Effector memory CD8-positive, alpha-beta T cell (primary cell): ENCODE results near the gene AGPAT1.

Source experiments
- ATAC-seq: fragments of 150-1000 bp; cut with Tn5 transposase; replicated peaks from 2 replicates; pipeline ENCODE4 v1.10.0; 2021; ENCODE audit warnings: mild to moderate bottlenecking, moderate library complexity
- DNase-seq, 3 experiments: peaks; one replicate each; pipeline ENCODE4 v3.0.0; 2021
- H3K27ac Mint-ChIP-seq, 2 donors: one replicate each; pipeline ENCODE4 v1.8.0; 2022; ENCODE audit warnings: mild to moderate bottlenecking in 2 of 2, mixed read lengths in 2 of 2, moderate library complexity in 2 of 2
- H3K27me3 Mint-ChIP-seq, 2 donors: one replicate each; pipeline ENCODE4 v1.8.0; 2022; ENCODE audit warnings: mixed read lengths in 2 of 2
- H3K36me3 Mint-ChIP-seq: one replicate; pipeline ENCODE4 v1.8.0; 2022; ENCODE audit warnings: mild to moderate bottlenecking, moderate library complexity, mixed read lengths; ENCODE audit not compliant: insufficient read depth
- H3K4me1 Mint-ChIP-seq, 2 donors: one replicate each; pipeline ENCODE4 v1.8.0; 2022; ENCODE audit warnings: low read depth in 2 of 2, mixed read lengths in 2 of 2
- H3K4me3 Mint-ChIP-seq, 2 donors: one replicate each; pipeline ENCODE4 v1.8.0; 2022; ENCODE audit warnings: mild to moderate bottlenecking in 2 of 2, mixed read lengths in 2 of 2, moderate library complexity in 2 of 2
- H3K9me3 Mint-ChIP-seq, 2 donors: one replicate each; pipeline ENCODE4 v1.8.0; 2022; ENCODE audit warnings: mixed read lengths in 2 of 2

The AGPAT1 gene

GRCh38 chr6:32131439-32131948 is 44.4 kb downstream of the AGPAT1 start:
- no peak for ATAC-seq

DNA sequence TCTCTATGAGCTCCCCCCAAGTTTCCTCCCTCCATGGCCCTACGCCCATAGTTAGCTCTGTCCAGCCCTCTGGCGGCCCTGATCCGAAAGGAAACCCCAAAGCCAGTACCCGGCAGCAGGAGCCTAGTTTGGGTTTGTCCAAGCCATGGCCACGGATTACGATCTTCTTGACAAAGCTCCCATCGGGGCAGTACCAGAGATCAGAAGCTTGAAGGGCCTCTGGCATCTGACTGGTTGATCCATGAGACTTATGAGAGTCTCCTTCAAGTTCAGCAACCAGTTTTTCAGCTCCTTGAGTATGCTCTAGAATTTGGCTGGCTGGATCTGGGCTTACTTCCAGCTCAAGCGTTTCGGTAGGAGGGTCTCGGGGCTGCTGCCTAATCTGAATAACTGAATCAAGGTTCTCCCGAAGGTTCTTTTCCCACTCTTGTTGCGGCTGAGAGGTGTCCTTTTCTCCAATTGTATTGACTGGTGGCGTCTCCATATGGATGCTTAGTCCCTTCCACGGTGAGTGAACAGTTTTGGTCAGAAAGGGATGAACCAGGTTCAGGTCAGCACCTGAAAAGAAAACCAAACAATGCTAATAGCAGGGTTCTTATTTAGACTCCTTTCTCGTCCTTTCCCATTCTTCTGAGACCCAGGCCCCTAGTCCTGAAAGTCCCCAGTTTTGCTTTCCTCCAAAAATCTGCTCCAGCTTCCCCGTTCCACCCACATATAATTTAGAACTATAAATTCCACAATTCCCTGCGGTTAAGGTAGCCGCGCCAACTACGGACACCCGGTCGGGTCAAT is 46.4 kb downstream of the AGPAT1 start:
- Mint-ChIP-seq H3K36me3 (peaks cover 36% of the 10 kb centered on the region), H3K27ac (peak overlapping the region; percentile 96 to 99), H3K4me1 (peaks cover 31 to 34% of the 10 kb centered on the region in 2 donors), H3K4me3 (peak overlapping the region; percentile 97 to 100), H3K27me3 (peaks cover 0 to 6% of the 10 kb centered on the region in 2 donors), H3K9me3 (no peaks in the 10 kb centered on the region)
- ATAC-seq (no peak), DNase-seq (no peak)

More at GRCh38 chr6:32131439-32131948, 44.4 kb downstream of the AGPAT1 start:
- H3K9me3 Mint-ChIP-seq = no peaks in the 10 kb centered on the region
- peaks cover 26 to 28% of the 10 kb centered on the region in 2 donors for H3K4me1 Mint-ChIP-seq
- peaks cover 25% of the 10 kb centered on the region for H3K36me3 Mint-ChIP-seq
- H3K27me3 Mint-ChIP-seq = peaks cover 0 to 6% of the 10 kb centered on the region in 2 donors
- no peak for DNase-seq
- peak overlapping the region; percentile 8 to 22 for H3K4me3 Mint-ChIP-seq
- H3K27ac Mint-ChIP-seq = no peak overlapping the region

GRCh38 chr6:32128751-32129296 is 47.1 kb downstream of the AGPAT1 start:
- Mint-ChIP-seq H3K4me3 (peak overlapping the region; percentile 97 to 100), H3K27me3 (peaks cover 0 to 3% of the 10 kb centered on the region in 2 donors), H3K36me3 (peaks cover 42% of the 10 kb centered on the region), H3K27ac (peak overlapping the region; percentile 96 to 99), H3K4me1 (peaks cover 33 to 40% of the 10 kb centered on the region in 2 donors), H3K9me3 (no peaks in the 10 kb centered on the region)
- no peak for ATAC-seq
- DNase-seq = no peak

DNA sequence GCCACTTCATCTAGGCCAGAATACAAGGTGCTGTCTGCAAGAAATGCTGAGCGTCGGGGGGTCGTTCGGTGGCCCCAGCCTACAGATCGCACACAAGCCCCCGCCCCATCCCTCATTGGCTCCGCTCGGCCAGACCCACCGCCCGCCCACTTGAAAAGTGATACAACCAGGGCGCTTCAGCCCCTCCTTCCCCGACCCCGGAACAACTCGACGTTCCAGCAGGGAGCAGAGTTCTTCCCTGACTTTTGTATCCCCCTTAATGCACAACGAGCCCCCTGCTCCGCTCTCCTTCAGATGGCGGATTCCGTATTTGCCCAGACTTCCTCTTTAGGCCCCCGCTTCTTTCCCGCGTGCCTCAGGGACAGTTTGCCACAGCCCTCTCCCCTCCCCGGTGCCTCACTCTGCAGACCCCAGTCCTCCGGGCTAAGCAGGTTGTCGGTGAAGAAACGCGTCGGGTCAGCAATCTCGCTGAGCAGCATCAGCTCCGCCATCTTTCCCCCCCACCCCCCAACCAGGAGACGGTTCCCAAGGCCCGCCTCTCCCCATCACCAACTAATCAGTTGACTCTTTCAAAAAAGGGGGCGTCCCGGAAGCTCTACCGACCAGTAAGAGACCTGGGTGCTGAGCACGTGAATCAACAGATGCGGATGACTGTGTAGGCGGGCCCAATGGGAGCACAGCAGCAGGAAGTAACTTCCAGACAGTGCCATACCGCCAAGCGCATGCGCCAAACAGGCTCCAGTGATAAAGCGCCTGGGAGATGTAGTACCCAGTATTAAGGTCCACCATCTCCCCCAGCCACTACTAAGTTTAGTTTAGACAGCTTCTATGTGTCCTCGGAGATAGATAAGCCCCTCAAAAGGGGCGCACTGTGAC is 47.9 kb downstream of the AGPAT1 start, which contains the start of gene ATF6B:
Gene ATF6B (minus strand): TSS at position 530 of the 876 bp plus-strand sequence. CDS start 39 bp downstream, at position 491.
- ATAC-seq = peak; percentile 95
- H3K4me1 Mint-ChIP-seq = peaks cover 35 to 46% of the 10 kb centered on the region in 2 donors
- peak; percentile 91 to 95 (median 94) for DNase-seq
- peaks cover 51% of the 10 kb centered on the region for H3K36me3 Mint-ChIP-seq
- H3K27ac Mint-ChIP-seq = peak within 1 kb of the TSS; percentile 96 to 99
- H3K27me3 Mint-ChIP-seq = no peaks in the 10 kb centered on the region
- peak within 1 kb of the TSS; percentile 97 to 100 for H3K4me3 Mint-ChIP-seq
- H3K9me3 Mint-ChIP-seq = no peaks in the 10 kb centered on the region

GRCh38 chr6:32127409-32127716 is 48.5 kb downstream of the AGPAT1 start:
- Mint-ChIP-seq H3K36me3 (peaks cover 57% of the 10 kb centered on the region), H3K4me3 (peak overlapping the region; percentile 97 to 100), H3K9me3 (no peaks in the 10 kb centered on the region), H3K27me3 (no peaks in the 10 kb centered on the region), H3K4me1 (peaks cover 35 to 46% of the 10 kb centered on the region in 2 donors), H3K27ac (peak overlapping the region; percentile 96 to 99)
- DNase-seq (no peak), ATAC-seq (no peak)

DNA sequence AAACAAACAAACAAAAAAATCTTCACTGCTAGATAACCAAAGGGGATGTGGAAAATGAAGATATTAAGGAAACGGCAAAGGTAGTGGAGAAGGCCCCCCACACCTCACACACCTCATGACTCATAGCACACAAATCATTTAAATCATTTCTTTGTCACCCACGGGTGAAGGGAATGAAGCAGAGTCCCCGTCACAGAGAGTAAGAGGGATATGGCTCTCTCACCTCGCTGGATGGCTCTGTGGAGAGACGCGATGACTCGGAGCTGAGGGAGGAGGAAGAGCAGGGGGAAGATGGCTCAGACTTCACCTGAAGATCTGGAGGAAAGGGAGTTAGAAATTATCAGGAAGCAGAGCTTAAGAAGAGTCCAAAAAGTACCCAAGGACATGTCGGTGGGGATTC is 49.0 kb downstream of the AGPAT1 start:
- Mint-ChIP-seq H3K27me3 (no peaks in the 10 kb centered on the region), H3K4me1 (peaks cover 38 to 46% of the 10 kb centered on the region in 2 donors), H3K9me3 (no peaks in the 10 kb centered on the region), H3K4me3 (peak overlapping the region; percentile 97 to 100), H3K36me3 (peaks cover 61% of the 10 kb centered on the region), H3K27ac (peak overlapping the region; percentile 96 to 99)
- ATAC-seq = no peak
- no peak for DNase-seq

GRCh38 chr6:32123681-32124080 is 52.2 kb downstream of the AGPAT1 start:
- H3K36me3 Mint-ChIP-seq = peaks cover 85% of the 10 kb centered on the region
- H3K27ac Mint-ChIP-seq = peak overlapping the region in 1 of 2 donors; percentile 35
- ATAC-seq (no peak), DNase-seq (no peak)
- H3K4me3 Mint-ChIP-seq = no peak overlapping the region
- no peaks in the 10 kb centered on the region for H3K9me3 Mint-ChIP-seq
- H3K27me3 Mint-ChIP-seq = no peaks in the 10 kb centered on the region
- peaks cover 37 to 45% of the 10 kb centered on the region in 2 donors for H3K4me1 Mint-ChIP-seq

GRCh38 chr6:32120573-32121059 is 55.3 kb downstream of the AGPAT1 start:
- Mint-ChIP-seq H3K36me3 (peaks cover 81% of the 10 kb centered on the region), H3K4me3 (no peak overlapping the region), H3K9me3 (no peaks in the 10 kb centered on the region), H3K27ac (peak overlapping the region in 1 of 2 donors; percentile 91), H3K27me3 (no peaks in the 10 kb centered on the region), H3K4me1 (peaks cover 17 to 26% of the 10 kb centered on the region in 2 donors)
- ATAC-seq (no peak), DNase-seq (no peak)

DNA sequence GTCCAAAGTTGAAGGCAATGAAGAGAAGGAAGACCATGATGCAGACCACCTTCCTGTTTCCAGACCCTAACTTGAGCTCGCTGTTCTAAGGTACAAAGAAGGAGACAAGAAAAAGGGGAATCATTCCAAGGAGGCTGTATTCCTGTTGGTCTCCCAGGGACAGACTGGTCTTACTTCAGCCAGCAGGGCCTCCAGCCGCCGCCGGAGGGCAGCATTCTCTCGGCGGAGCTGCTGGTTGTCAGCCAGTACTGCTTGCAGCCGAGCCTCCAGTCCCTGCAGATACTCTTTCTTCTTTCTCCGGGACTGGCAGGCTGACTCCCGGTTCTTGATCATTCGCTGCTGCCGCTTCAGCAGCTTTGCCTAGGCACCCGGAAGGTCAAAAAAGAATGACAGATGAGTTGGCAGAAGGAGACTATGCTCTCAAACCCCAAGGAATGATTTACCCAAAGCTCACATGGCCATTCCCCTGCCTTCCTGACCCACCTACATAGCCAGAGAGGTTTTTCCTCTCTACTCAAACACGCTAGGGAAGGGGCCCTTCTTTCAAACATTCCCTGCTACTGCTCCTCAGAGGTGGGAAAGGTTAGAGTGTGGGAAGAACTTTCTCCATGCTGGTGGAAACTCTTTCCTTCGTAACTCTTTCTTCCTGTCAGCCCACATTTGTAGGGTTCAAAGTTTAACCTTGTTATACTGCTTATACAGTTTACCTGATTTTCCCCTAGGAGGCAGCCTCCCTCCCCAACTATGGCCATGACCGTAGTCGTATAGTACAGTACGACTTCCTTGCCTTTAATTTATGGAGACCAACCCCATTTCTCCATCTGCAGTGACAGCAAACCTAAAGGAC is 56.9 kb downstream of the AGPAT1 start:
- H3K27ac Mint-ChIP-seq = peak overlapping the region; percentile 13 to 59
- H3K36me3 Mint-ChIP-seq = peaks cover 76% of the 10 kb centered on the region
- DNase-seq = peak; percentile 53 to 57 (median 54)
- no peak overlapping the region for H3K4me3 Mint-ChIP-seq
- H3K4me1 Mint-ChIP-seq = peaks cover 15 to 19% of the 10 kb centered on the region in 2 donors
- no peaks in the 10 kb centered on the region for H3K27me3 Mint-ChIP-seq
- peak; percentile 93 for ATAC-seq
- no peaks in the 10 kb centered on the region for H3K9me3 Mint-ChIP-seq
